ENCODE data around the gene HNMT. TPM values are rescaled to one million over a fixed set of nuclear protein-coding genes. Genes with fewer than 3 reads are reported as not detected.

The HNMT gene
- total and polyA plus RNA-seq, 2 of the 8 experiments (the other 6 are each of a cell fraction or from before 2014, with no cell fraction given) = 1.6 to 3.6 TPM

DNA sequence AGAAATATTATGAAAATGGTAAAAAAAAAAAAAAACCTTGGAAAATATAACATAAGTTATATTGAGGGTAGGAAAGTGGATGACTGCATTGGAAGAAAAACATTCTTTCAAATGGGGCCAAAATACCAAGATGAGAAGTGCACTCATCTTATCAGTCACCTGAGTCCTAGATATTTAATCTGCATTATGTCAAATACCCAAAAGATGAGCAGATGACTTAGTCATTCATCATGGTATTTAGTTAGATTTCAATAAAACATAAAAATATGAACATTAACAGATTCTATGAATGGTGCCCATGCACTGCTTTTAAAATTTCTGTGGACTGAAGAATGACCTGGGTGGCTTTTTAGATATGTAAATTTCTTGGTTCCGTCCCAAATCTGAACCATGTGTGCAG lies 56.9 kb downstream of the HNMT start:
- H2BK12ac ChIP-seq (ENCODE audit: low read depth, low read length) = no peak overlapping the region
- H2AK5ac ChIP-seq (ENCODE audit: low read depth, low read length) = no peak overlapping the region
- no peak overlapping the region for H3K4me2 ChIP-seq (ENCODE audit: insufficient read depth in 1 of 2, low read depth in 2 of 2, low read length in 2 of 2)
- no peak for FAIRE-seq
- H2BK120ac ChIP-seq (replicated peaks; ENCODE audit: low read depth, low read length) = no peak overlapping the region
- TF ChIP-seq RFX5 (IDR thresholded peaks at IDR 0.05; ENCODE audit: borderline replicate concordance, low read depth, low read length) = no peak
- H4K8ac ChIP-seq (ENCODE audit: extremely low read depth, insufficient read depth, low read length) = no peak overlapping the region
- CTCF ChIA-PET (ENCODE audit: partially characterized antibody) = interaction anchor here (0.6 to 4.3 kb wide), 4 partner anchors 11 to 924 kb away, joined by 3 to 12 read pairs (median 3); no protein-coding TSS in a partner anchor
- no peak overlapping the region for H3K18ac ChIP-seq (ENCODE audit: extremely low read depth, low read length)
- no peaks in the 10 kb centered on the region for H3K23me2 ChIP-seq (ENCODE audit: low read depth, low read length)
- no peak overlapping the region for H3K4ac ChIP-seq (replicated peaks; ENCODE audit: insufficient read length, low read depth, low read length)
- H2BK15ac ChIP-seq (ENCODE audit: low read length) = no peak overlapping the region
- no peak overlapping the region for H3K23ac ChIP-seq (ENCODE audit: insufficient read length)
- 100% methylated on average over 1 of the region's 1 CpG; no CpG with 5 or more reads in 1 of the 2 experiments for WGBS, 2 experiments (ENCODE audit: extremely low coverage in 1 of 2, insufficient coverage in 1 of 2, insufficient read length in 1 of 2, insufficient replicate concordance in 2 of 2, low coverage in 1 of 2, low lambda C conversion rate in 2 of 2, missing lambda C conversion rate in 1 of 2)
- H2AFZ ChIP-seq (ENCODE audit: low read length) = no peak overlapping the region
- no peaks in the 10 kb centered on the region for H3K79me1 ChIP-seq (ENCODE audit: low read depth, low read length)
- H3K9ac ChIP-seq (replicated peaks in 1 of 4; ENCODE audit: extremely low read depth in 1 of 4, low read depth in 3 of 4, low read length in 3 of 4) = no peak overlapping the region
- POLR2A ChIA-PET (ENCODE audit: partially characterized antibody) = no interaction called here
- no peak overlapping the region for H4K91ac ChIP-seq (replicated peaks; ENCODE audit: insufficient read length, low read length)
- H4K5ac ChIP-seq (ENCODE audit: insufficient read length, low read depth, low read length) = no peak overlapping the region
- no peak overlapping the region for H2BK5ac ChIP-seq (ENCODE audit: low read depth, low read length)
- no peak overlapping the region for H3K27ac ChIP-seq (ENCODE audit: low read depth, low read length)
- H3K4me3 ChIP-seq (ENCODE audit: extremely low read depth in 1 of 4, insufficient read depth in 2 of 4, low read depth in 3 of 4, low read length in 4 of 4) = no peak overlapping the region
- H3K56ac ChIP-seq (replicated peaks; ENCODE audit: insufficient read length, low read depth, low read length) = no peak overlapping the region
- H3K79me2 ChIP-seq (ENCODE audit: control insufficient read depth in 1 of 2, insufficient read depth in 2 of 2, low read length in 2 of 2) = no peaks in the 10 kb centered on the region
- H3K9me3 ChIP-seq (ENCODE audit: insufficient read depth in 2 of 2, low read depth in 1 of 2, low read length in 1 of 2) = no peaks in the 10 kb centered on the region
- no peak overlapping the region for H2BK20ac ChIP-seq (ENCODE audit: low read length)
- H3K27me3 ChIP-seq (replicated peaks in 1 of 4; ENCODE audit: control insufficient read depth in 3 of 4, extremely low read depth in 1 of 4, insufficient read depth in 3 of 4, low read length in 3 of 4) = no peaks in the 10 kb centered on the region
- H3K4me1 ChIP-seq (replicated peaks in 1 of 4; ENCODE audit: control insufficient read depth in 3 of 4, insufficient read depth in 4 of 4, low read length in 3 of 4) = peaks cover 0 to 2% (median under 1%) of the 10 kb centered on the region in 4 experiments; a peak in 2 of 7 replicates
- H4K20me1 ChIP-seq (replicated peaks in 1 of 2; ENCODE audit: control insufficient read depth in 1 of 2, insufficient read depth in 2 of 2, low read length in 2 of 2) = no peaks in the 10 kb centered on the region
- DNase-seq (ENCODE audit: low read depth in 1 of 2, low spot score in 2 of 2) = no peak
- no peak overlapping the region for H3K14ac ChIP-seq (ENCODE audit: insufficient read length)
- H3K36me3 ChIP-seq (ENCODE audit: control insufficient read depth in 2 of 4, insufficient read depth in 4 of 4, low read length in 3 of 4) = no peaks in the 10 kb centered on the region
